RWPE2 (cell line): ENCODE measurements around the gene MYO1E.

Experiments used
- ATAC-seq: fragments of 200-7000 bp; cut with Tn5 transposase; 3 replicates; pipeline ENCODE4 v1.9.1; 2021; ENCODE audit warnings: low read depth
- DNase-seq: peaks from one replicate; pipeline ENCODE4 v3.0.0-alpha.2; 2020; ENCODE audit warnings: low spot score
- H3K27ac ChIP-seq: fragments of 450-650 bp; 2 replicates; pipeline ENCODE4 v1.5.1; 2017; ENCODE audit warnings: mild to moderate bottlenecking; ENCODE audit not compliant: poor library complexity, severe bottlenecking
- H3K27me3 ChIP-seq: fragments of 250-450 bp; sonication (Bioruptor Pico); 2 replicates; pipeline ENCODE4 v1.5.1; 2021; ENCODE audit warnings: mild to moderate bottlenecking, moderate library complexity; ENCODE audit not compliant: insufficient read depth, poor library complexity, severe bottlenecking
- H3K36me3 ChIP-seq: fragments of 250-450 bp; sonication (Bioruptor Pico); 2 replicates; pipeline ENCODE4 v1.5.1; 2020; ENCODE audit warnings: low read depth, mild to moderate bottlenecking, moderate library complexity
- H3K4me1 ChIP-seq: fragments of 250-450 bp; sonication (Bioruptor Pico); 2 replicates; pipeline ENCODE4 v1.5.1; 2021; ENCODE audit warnings: mild to moderate bottlenecking, moderate library complexity; ENCODE audit not compliant: insufficient read depth, poor library complexity, severe bottlenecking
- H3K4me3 ChIP-seq: fragments of 250-450 bp; sonication (Bioruptor Pico); 2 replicates; pipeline ENCODE4 v1.5.1; 2021; ENCODE audit warnings: mild to moderate bottlenecking, moderate library complexity; ENCODE audit not compliant: severe bottlenecking
- H3K9me3 ChIP-seq: fragments of 250-450 bp; sonication (Bioruptor Pico); 2 replicates; pipeline ENCODE4 v1.5.1; 2021; ENCODE audit warnings: mild to moderate bottlenecking, moderate library complexity; ENCODE audit not compliant: severe bottlenecking
- CTCF ChIP-seq: fragments of 450-650 bp; IDR thresholded peaks from one replicate; pipeline ENCODE4 v1.5.1; 2017; ENCODE audit warnings: mild to moderate bottlenecking, moderate library complexity; ENCODE audit not compliant: poor library complexity, severe bottlenecking

Gene MYO1E

GRCh38 chr15:59360305-59360704 is 12.4 kb downstream of the MYO1E start:
- Histone ChIP-seq H3K36me3 (peaks cover 61% of the 10 kb centered on the region), H3K4me3 (no peak overlapping the region), H3K9me3 (no peaks in the 10 kb centered on the region), H3K27ac (no peak overlapping the region), H3K4me1 (peaks cover 10% of the 10 kb centered on the region), H3K27me3 (no peaks in the 10 kb centered on the region)
- DNase-seq = no peak
- peak; percentile 14 for TF ChIP-seq CTCF
- no peak for ATAC-seq

GRCh38 chr15:59355730-59356129 is 16.9 kb downstream of the MYO1E start:
- H3K27me3 ChIP-seq = no peaks in the 10 kb centered on the region
- H3K4me3 ChIP-seq = no peak overlapping the region
- no peaks in the 10 kb centered on the region for H3K9me3 ChIP-seq
- peaks cover 15% of the 10 kb centered on the region for H3K4me1 ChIP-seq
- no peak for DNase-seq
- no peak for TF ChIP-seq CTCF
- ATAC-seq = no peak
- no peak overlapping the region for H3K27ac ChIP-seq
- H3K36me3 ChIP-seq = peaks cover 38% of the 10 kb centered on the region

GRCh38 chr15:59354417-59355031 is 18.1 kb downstream of the MYO1E start:
- Histone ChIP-seq H3K36me3 (peaks cover 31% of the 10 kb centered on the region), H3K27ac (no peak overlapping the region), H3K4me3 (no peak overlapping the region), H3K9me3 (no peaks in the 10 kb centered on the region), H3K4me1 (peaks cover 25% of the 10 kb centered on the region), H3K27me3 (no peaks in the 10 kb centered on the region)
- ATAC-seq = no peak
- DNase-seq = no peak
- TF ChIP-seq CTCF = no peak

- peaks cover 30% of the 10 kb centered on the region for H3K4me1 ChIP-seq
- DNase-seq = no peak
- no peaks in the 10 kb centered on the region for H3K9me3 ChIP-seq
- ATAC-seq = no peak
- H3K27ac ChIP-seq = peak overlapping the region; percentile 91
- no peak for TF ChIP-seq CTCF
- H3K4me3 ChIP-seq = no peak overlapping the region
- no peaks in the 10 kb centered on the region for H3K27me3 ChIP-seq
- peaks cover 29% of the 10 kb centered on the region for H3K36me3 ChIP-seq
These were observed 18.7 kb downstream of the MYO1E start for GRCh38 chr15:59353994-59354416.

- no peak for TF ChIP-seq CTCF
- Histone ChIP-seq H3K27ac (peak overlapping the region; percentile 91), H3K4me1 (peaks cover 35% of the 10 kb centered on the region), H3K36me3 (peaks cover 22% of the 10 kb centered on the region), H3K4me3 (no peak overlapping the region), H3K27me3 (no peaks in the 10 kb centered on the region), H3K9me3 (no peaks in the 10 kb centered on the region)
- ATAC-seq = no peak
- DNase-seq = no peak
These were observed 20.0 kb downstream of the MYO1E start for GRCh38 chr15:59352683-59353082.
